Adipocyte (in vitro differentiated cells): ENCODE measurements around the gene KDM6A.
"Not testable (repeated sequence)": the region's sequence is repeated elsewhere in the genome, so short reads cannot be mapped to it uniquely, and the experiment has no call there.

Experiments
- DNase-seq: peaks from one replicate; pipeline ENCODE4 v3.0.0-alpha.2; 2015; ENCODE audit warnings: low read depth
- H3K27me3 ChIP-seq: replicated peaks from 2 replicates; pipeline ENCODE4 v1.7.0; 2013; ENCODE audit warnings: mild to moderate bottlenecking, low read length, moderate library complexity; ENCODE audit not compliant: control insufficient read depth, insufficient read depth
- H3K36me3 ChIP-seq: 2 replicates; pipeline ENCODE4 v1.7.0; 2013; ENCODE audit warnings: low read length, mild to moderate bottlenecking, moderate library complexity; ENCODE audit not compliant: control insufficient read depth, insufficient read depth, severe bottlenecking
- H3K4me1 ChIP-seq: 2 replicates; pipeline ENCODE4 v1.7.0; 2013; ENCODE audit warnings: mild to moderate bottlenecking, low read length, moderate library complexity; ENCODE audit not compliant: control insufficient read depth, insufficient read depth
- H3K4me3 ChIP-seq: 2 replicates; pipeline ENCODE4 v1.7.0; 2013; ENCODE audit warnings: mild to moderate bottlenecking, low read length, moderate library complexity
- H3K9ac ChIP-seq: 2 replicates; pipeline ENCODE4 v1.7.0; 2013; ENCODE audit warnings: mild to moderate bottlenecking, low read length, moderate library complexity
- H3K9me3 ChIP-seq: 2 replicates; pipeline ENCODE4 v1.7.0; 2013; ENCODE audit warnings: mild to moderate bottlenecking, low read length, moderate library complexity; ENCODE audit not compliant: control insufficient read depth

KDM6A gene

GRCh38 chrX:44872821-44873414 is at the start of gene KDM6A:
KDM6A (plus strand) TSS chrX:44873188; CDS start chrX:44873552, 364 bp downstream.
- DNase-seq = peak; percentile 99
- Histone ChIP-seq H3K9me3 (no peaks in the 10 kb centered on the region), H3K4me1 (peaks cover 27% of the 10 kb centered on the region), H3K4me3 (peak within 1 kb of the TSS; percentile 88), H3K36me3 (no peaks in the 10 kb centered on the region), H3K27me3 (no peaks in the 10 kb centered on the region), H3K9ac (peak within 1 kb of the TSS; percentile 93)

GRCh38 chrX:44823193-44823592 is 49.8 kb upstream of the KDM6A start:
- not testable (repeated sequence) for H3K4me1 ChIP-seq, H3K4me3 ChIP-seq, H3K9me3 ChIP-seq, H3K36me3 ChIP-seq, H3K9ac ChIP-seq, H3K27me3 ChIP-seq, DNase-seq

GRCh38 chrX:44828008-44828605 is 44.9 kb upstream of the KDM6A start:
- no peak overlapping the region for H3K9ac ChIP-seq

GRCh38 chrX:44829832-44830231 is 43.2 kb upstream of the KDM6A start:
- no peak for DNase-seq
- Histone ChIP-seq H3K9me3 (no peaks in the 10 kb centered on the region), H3K4me1 (peaks cover 3% of the 10 kb centered on the region), H3K9ac (no peak overlapping the region), H3K27me3 (peaks cover 3% of the 10 kb centered on the region), H3K4me3 (no peak overlapping the region), H3K36me3 (no peaks in the 10 kb centered on the region)

More at GRCh38 chrX:44828008-44828605, 44.9 kb upstream of the KDM6A start:
- H3K4me1 ChIP-seq = peaks cover 3% of the 10 kb centered on the region
- H3K9me3 ChIP-seq = no peaks in the 10 kb centered on the region
- H3K27me3 ChIP-seq = peaks cover 3% of the 10 kb centered on the region
- H3K36me3 ChIP-seq = no peaks in the 10 kb centered on the region
- no peak overlapping the region for H3K4me3 ChIP-seq
- peak; percentile 63 for DNase-seq

GRCh38 chrX:44842550-44843317 is 30.3 kb upstream of the KDM6A start:
- Histone ChIP-seq H3K9ac (no peak overlapping the region), H3K36me3 (no peaks in the 10 kb centered on the region), H3K4me3 (no peak overlapping the region), H3K4me1 (no peaks in the 10 kb centered on the region), H3K27me3 (no peaks in the 10 kb centered on the region), H3K9me3 (peaks cover 3% of the 10 kb centered on the region)
- no peak for DNase-seq

GRCh38 chrX:44843318-44843702 is 29.7 kb upstream of the KDM6A start:
- H3K27me3 ChIP-seq = no peaks in the 10 kb centered on the region
- no peak overlapping the region for H3K4me3 ChIP-seq
- no peak overlapping the region for H3K9ac ChIP-seq
- peaks cover 3% of the 10 kb centered on the region for H3K9me3 ChIP-seq
- no peaks in the 10 kb centered on the region for H3K4me1 ChIP-seq
- DNase-seq = no peak
- H3K36me3 ChIP-seq = no peaks in the 10 kb centered on the region

- H3K9me3 ChIP-seq = peaks cover 3% of the 10 kb centered on the region
- no peaks in the 10 kb centered on the region for H3K4me1 ChIP-seq
- no peak for DNase-seq
- no peaks in the 10 kb centered on the region for H3K36me3 ChIP-seq
- H3K9ac ChIP-seq = no peak within 1 kb of the TSS
- no peaks in the 10 kb centered on the region for H3K27me3 ChIP-seq
- no peak within 1 kb of the TSS for H3K4me3 ChIP-seq
Measured at GRCh38 chrX:44843753-44844152, 29.2 kb upstream of the KDM6A start, which contains the start of gene DUSP21. DUSP21 (plus strand) TSS chrX:44844021; CDS start chrX:44844133, 112 bp downstream.

- no peak overlapping the region for H3K9ac ChIP-seq
- no peaks in the 10 kb centered on the region for H3K36me3 ChIP-seq
- no peaks in the 10 kb centered on the region for H3K27me3 ChIP-seq
- peaks cover 3% of the 10 kb centered on the region for H3K9me3 ChIP-seq
- H3K4me1 ChIP-seq = no peaks in the 10 kb centered on the region
- no peak for DNase-seq
- no peak overlapping the region for H3K4me3 ChIP-seq
Measured at GRCh38 chrX:44844204-44844603, 28.8 kb upstream of the KDM6A start.

GRCh38 chrX:44850891-44851290 is 22.1 kb upstream of the KDM6A start:
- not testable (repeated sequence) for H3K4me1 ChIP-seq, H3K27me3 ChIP-seq, DNase-seq, H3K9me3 ChIP-seq, H3K36me3 ChIP-seq, H3K9ac ChIP-seq, H3K4me3 ChIP-seq

GRCh38 chrX:44871114-44871645 is 1.8 kb upstream of the KDM6A start:
- no peak for DNase-seq
- Histone ChIP-seq H3K4me1 (peaks cover 17% of the 10 kb centered on the region), H3K4me3 (peak overlapping the region; percentile 88), H3K9ac (peak overlapping the region; percentile 93), H3K9me3 (no peaks in the 10 kb centered on the region), H3K36me3 (no peaks in the 10 kb centered on the region), H3K27me3 (no peaks in the 10 kb centered on the region)
